ENCODE results near the gene PLK5.
"Not testable (repeated sequence)": the region's sequence is repeated elsewhere in the genome, so short reads cannot be mapped to it uniquely, and the experiment has no call there.

Gene PLK5

GRCh38 chr19:1523412-1524286 lies at the start of gene PLK5:
PLK5 (plus strand) TSS chr19:1524077; CDS start chr19:1526997, 2,920 bp downstream.
- DNase-seq = no peak

GRCh38 chr19:1474765-1475351 lies 49.0 kb upstream of the PLK5 start:
- DNase-seq = no peak

- DNase-seq = no peak
These were observed 48.0 kb upstream of the PLK5 start for GRCh38 chr19:1475751-1476437.

GRCh38 chr19:1477056-1477455 lies 46.8 kb upstream of the PLK5 start:
- not testable (repeated sequence) for DNase-seq

- DNase-seq = peak; percentile 92
These were observed 44.8 kb upstream of the PLK5 start, which contains the start of gene C19orf25 for GRCh38 chr19:1478934-1479707. C19orf25 (minus strand) TSS chr19:1479215; CDS start chr19:1478903, 312 bp downstream.

GRCh38 chr19:1481224-1481892 lies 42.5 kb upstream of the PLK5 start:
- DNase-seq = no peak

- no peak for DNase-seq
These were observed 42.0 kb upstream of the PLK5 start for GRCh38 chr19:1481893-1482360.

- no peak for DNase-seq
These were observed 41.3 kb upstream of the PLK5 start for GRCh38 chr19:1482361-1483130.

GRCh38 chr19:1483131-1483978 lies 40.5 kb upstream of the PLK5 start:
- no peak for DNase-seq

GRCh38 chr19:1483979-1484428 lies 39.9 kb upstream of the PLK5 start:
- no peak for DNase-seq

GRCh38 chr19:1486720-1487575 lies 36.9 kb upstream of the PLK5 start:
- no peak for DNase-seq

GRCh38 chr19:1487576-1488281 lies 36.1 kb upstream of the PLK5 start:
- no peak for DNase-seq

GRCh38 chr19:1488282-1488601 lies 35.6 kb upstream of the PLK5 start:
- no peak for DNase-seq

GRCh38 chr19:1489463-1490310 lies 34.2 kb upstream of the PLK5 start:
- no peak for DNase-seq

- DNase-seq = peak; percentile 98
These were observed 33.4 kb upstream of the PLK5 start, which contains the start of gene PCSK4 for GRCh38 chr19:1490311-1491113. PCSK4 (minus strand) TSS chr19:1490350; CDS start chr19:1490346, 4 bp downstream.

GRCh38 chr19:1491114-1491848 lies 32.6 kb upstream of the PLK5 start, which contains the start of gene REEP6:
REEP6 (plus strand) TSS chr19:1491181; CDS start chr19:1491270, 89 bp downstream.
- no peak for DNase-seq
